ENCODE measurements around the gene PRLR.

Gene PRLR

DNA sequence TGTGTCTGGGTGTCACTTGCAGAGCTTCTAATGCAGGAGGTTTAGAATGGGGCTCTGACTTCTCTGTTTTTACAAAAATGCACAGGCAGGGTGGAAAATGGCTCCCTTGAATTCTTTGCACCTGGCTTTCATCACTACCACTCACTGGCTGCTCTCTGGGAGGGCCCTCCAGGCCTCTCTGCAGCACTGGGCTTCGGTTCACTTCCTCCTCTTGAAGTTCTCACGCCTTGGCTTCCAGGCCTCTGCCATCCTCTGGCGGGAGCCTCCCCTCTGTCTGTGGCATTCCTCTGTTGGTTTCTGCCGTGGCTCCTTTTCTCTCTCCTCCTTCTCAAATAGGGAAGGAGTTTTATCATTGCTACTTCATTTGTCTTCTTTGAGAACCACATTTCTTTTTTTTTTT is 2.8 kb upstream of the PRLR start:
- DNase-seq: no peak

DNA sequence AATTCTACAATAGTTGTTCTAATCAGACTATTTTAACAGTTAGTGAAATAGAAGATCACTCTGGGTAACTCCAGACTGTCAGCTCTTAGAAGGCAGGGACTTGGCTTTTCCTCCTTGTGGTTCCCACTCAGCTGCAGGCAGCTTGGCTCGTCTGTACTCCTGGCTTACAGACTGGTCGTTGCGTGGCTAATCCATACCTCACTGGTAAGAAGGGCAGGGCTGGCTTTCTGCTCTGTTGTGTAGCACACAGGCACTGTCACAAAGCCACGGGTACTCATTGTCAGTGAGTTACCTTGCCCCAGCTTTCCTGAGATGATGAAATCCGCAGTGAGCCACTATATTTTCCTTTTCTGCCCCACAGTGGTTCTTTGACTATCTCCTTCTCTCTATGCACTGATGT is 1.8 kb upstream of the PRLR start:
- no peak for DNase-seq

DNA sequence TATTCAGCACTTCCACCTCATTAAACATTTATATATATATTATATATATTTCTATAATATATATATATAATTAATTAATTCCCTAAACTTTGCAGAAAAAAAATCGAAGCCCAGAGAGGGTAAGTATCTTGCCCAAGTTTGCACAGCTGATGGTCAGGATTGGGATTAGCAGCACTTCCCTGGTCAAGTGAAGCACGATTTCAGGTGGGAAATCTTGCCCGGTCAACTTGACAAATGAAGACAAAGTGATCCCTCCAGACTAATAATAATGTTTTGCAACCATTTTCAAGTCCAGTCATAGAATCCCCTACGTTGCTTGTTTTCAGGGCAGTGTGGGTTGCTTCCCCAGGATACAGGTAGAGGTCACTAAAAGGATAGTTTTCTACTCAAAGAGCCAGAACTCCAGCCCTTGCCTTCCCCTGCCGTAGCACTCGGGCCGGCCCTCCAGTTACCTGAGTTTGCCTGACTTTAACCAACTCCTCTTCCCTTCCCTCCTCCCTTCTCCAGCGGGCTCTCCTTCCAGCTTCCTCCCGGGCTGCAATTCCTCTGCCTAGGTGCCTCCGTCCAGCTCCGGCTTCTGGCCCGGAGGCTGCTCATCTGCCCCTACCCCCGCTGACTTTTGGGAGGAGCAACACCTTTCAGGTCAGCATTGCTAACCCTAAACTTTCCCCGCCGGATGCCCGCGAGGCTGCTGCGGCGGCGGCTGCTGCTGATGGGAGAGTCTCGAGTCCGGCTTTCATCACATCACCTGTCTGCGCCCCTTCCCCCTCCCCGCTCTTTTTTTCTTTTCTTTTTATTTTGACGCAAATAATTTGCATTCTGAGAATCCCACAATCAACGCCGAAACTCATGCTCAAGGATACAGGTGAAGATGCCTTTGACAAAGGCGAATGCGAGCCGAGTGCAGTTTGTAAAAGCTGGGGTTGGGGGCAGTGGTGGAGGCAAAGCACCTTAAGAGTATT is 930 bp downstream of the PRLR start:
- no peak for DNase-seq

DNA sequence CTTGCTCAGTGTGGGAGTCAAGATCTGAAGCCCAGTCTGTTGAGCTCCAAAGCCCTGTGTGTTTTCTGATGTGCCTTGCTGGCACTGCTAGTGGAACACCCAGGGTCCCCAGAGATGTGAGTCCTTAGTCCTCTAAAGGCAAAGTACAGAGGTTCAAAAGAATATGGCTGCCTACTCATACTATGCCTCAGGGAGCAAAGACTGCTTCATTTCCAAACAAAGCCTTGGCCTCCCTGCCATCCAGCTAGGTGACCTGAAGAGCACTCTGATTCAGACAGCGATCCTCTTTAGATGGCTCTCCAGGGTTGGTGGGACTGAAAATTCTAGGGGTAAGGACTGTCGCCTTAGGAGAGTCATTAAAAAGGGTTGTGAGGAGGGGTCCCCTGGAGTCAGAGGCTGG is 2.0 kb downstream of the PRLR start:
- no peak for DNase-seq

DNA sequence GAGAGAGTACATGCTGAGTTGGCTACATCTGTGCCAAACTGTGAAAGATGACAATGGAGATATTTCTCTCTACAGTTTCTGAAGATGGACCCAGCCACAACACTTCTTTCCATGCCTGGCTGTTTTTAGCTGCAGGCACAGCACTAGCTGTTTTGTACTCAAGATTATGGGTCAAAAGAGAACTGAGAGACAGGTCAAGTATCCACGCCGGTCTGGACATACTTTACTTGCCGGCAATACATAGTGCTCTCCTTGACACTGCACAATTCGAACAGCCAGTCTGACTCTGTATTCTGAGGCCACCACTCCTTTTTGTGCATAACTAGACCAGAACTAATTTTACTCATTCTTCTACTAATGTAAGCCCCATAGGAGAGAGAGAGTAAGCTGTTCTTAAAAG is 2.6 kb downstream of the PRLR start:
- no peak for DNase-seq

DNA sequence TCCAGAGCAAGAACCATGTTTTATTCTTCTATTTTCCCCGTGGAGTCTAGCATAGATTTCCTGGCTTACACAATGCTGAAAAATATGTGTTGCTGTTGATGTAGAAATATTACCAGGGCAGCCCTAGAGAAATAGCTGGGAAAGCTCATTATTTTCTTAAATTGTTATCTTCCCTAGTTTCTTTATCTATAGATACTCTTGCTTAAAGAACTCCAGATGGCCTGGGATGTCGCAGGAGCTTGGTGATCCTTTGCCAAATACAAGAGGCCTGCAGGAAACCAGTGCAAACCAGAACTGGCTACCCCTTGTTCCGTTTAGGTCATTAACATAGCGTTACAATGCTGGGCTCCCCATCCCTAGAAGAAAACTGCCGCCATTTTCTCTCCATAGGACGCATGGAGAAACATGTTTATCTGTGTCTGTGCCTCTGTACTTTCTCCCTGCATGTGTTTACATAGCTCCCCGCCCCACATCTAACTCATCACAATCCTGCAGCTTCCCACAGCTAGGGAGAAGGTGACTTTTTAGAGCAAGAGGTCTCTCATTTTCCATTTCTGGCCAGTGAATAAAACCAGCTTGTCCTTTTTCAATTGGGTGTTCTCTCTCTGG is 6.4 kb downstream of the PRLR start:
- no peak for DNase-seq

DNA sequence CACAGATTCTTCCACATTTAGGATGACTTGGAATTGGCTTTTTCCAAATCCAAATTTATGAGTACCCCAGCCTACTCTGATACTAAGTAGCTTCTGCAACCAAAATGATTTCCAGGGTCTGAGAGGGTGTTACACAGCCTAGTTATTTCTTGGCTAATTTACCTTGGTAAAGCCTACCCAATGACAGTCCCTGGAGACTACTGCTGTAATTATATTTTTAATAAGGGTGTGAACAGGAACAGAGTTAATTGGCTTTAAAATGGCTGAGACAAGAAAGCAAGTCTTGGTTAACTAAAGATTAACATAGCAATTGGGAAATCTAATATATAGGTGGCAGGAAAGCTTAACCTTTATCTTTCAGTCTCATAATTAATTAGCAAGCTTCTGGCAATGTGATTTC is 9.3 kb downstream of the PRLR start:
- no peak for DNase-seq

DNA sequence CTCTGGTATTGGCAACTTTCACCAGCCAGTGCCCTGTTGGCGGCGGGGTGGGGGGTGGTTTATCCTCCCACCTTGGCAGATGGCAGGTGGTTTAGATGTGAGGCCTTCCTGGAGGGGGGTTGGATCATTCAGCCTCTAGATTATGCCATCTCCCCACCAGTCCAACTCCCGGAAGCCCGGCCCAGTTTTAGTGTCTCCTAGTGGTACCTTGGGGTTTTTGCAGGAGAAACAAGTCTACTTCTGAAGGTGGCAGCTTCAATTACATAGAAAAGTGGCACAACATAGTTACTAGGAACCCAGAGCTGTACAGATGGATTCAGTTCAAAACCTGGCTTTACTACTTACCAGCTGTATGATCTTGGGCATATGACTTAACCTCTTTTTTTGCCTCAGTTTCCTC is 11.3 kb downstream of the PRLR start:
- no peak for DNase-seq

DNA sequence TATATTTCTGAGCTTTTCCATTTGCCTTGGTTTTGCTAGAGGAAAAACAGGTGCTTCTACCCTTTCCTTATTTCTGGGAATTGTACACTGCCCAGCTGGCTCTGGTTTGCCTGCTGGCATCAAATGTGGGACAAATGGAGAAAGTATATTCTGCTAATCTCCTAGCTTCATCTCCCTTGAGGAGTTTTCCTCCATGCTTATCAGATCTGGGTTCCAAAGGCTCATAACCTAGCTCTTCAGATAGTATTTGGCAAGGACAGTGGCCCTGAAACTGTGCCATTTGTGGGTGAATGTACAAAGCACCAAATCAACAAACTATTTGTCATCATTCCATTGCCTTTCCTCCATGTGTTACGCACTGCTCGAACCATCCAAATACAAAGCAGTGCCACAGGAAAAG is 16.2 kb downstream of the PRLR start:
- no peak for DNase-seq

DNA sequence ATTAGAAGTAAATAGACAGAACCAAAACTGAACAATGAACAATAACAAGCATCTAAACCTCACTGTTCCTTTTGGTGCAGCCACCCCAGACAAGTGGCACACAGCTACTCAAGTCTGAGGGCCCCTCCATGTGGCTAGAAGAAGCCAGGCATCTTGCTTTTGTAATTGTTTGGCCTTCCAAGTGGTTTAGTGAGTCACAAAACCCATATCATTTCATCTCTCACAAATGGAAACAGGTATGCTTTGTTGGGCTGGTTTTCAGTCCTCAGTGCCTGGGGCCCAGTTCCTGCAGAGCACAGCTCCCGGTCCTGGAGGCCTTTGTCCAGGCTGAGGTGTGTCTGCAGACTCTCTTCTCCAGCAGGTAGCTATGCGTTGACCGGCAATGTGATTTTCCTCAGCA is 16.7 kb downstream of the PRLR start:
- DNase-seq: no peak

DNA sequence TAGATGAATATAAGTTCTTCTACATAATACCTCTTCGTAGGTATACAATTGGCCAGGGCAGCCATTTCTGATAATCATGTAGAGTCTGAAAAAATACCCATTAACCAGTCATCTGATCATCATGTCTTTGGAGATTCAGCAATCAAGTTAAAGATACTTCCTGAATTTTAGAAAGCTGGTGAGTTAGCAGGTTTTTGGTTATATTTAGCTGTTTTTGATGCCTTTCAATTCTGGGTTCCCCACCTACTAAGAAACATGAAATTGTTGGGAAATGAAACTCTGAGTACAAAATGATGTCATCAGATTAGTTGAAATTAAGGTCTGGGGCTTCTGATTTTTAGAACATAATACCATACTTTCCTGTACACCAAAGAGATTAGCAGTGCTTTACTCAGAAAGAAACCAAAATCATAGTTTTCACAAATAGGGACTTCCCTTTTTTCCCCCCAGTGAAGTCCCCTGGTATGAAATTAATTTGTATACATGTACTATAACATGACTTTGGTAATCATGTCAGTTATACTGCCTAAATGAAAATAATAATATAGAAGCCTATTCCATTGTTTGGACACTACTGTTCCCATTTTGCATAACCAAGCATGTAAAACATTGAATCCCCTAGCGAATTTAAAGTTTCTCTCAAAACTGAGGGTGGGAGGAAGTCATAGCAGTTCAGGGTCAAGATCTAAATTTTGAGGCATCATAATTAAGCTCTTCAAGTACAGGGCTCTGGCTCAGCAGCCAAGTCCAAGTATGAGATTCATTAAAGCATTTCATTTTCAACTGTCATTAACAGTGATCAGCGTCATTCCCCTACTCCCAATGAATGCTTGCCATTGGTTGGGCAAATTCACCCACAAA is 17.9 kb downstream of the PRLR start:
- DNase-seq: no peak

DNA sequence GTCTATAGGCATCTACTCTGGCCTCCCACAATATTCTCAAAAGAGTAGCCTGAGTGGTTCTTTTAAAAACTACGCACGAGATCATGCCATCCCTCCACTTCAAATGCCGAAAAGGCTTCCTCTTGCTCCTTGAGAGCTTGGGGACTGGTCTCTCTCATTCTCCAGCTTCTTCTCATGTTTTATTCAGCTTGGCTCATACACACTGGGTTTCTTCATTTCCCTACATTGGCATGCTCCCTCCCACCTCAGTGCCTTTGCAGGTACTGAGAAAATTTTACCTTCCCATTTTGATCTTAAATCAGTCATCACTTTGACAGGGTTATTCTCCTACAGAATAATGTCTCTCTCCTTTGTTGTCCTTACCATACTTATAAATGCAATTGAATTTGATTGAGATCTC is 20.4 kb downstream of the PRLR start:
- DNase-seq: no peak

DNA sequence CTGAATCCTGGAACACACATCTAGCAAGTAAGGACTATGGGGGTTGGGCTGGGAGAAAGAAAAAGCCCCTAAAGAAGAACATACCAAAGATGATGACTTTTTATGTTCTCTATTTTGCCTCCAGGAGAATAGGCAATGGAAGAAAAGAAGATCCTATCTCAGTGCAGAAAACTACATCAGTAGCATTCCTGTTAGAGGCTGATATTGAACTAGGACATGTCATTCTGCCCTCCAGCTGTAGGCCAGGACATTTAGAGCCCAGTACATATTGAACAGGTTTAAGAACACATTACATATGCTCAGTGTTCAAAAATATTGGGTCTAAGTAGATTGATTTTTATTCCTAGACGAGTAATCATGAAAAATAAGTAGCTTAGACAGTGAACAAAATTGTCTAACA is 24.7 kb downstream of the PRLR start:
- no peak for DNase-seq

DNA sequence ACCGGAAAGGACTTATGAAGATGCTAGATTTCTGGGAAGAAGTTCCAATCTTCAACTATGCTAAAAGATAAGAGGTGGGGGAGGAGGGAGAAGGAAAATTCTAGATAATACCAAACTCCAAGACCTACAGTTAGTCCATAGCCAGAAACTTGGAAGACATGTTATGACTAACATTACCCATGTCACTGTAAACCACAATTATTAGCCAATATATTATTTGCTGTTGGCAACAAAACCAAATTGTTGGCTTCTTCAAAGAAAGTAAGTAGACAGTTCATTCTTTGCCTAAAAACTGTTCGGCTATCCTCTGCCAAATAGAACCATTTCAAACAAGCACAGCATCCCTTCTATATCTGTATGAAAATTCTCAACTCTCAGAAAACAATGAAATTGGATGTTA is 25.1 kb downstream of the PRLR start:
- no peak for DNase-seq

DNA sequence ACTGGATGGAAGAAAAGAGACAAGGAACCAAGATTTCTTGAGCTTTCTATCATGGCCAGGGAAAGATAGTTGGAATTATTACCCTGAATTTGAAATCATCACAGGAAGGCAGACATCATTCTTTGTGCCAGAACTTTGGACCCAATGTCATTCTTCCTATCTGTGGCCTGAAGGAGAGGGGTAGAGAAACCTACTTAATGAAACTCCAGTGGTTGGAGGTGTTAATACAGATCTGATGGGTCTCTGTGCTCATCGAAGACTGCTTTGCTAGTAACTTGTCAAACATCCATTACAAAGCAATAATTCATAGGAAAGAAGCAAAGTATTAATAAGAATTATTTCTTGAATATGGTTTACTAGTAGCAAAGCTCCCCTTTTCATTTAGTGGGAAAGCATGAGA is 26.9 kb downstream of the PRLR start:
- no peak for DNase-seq

DNA sequence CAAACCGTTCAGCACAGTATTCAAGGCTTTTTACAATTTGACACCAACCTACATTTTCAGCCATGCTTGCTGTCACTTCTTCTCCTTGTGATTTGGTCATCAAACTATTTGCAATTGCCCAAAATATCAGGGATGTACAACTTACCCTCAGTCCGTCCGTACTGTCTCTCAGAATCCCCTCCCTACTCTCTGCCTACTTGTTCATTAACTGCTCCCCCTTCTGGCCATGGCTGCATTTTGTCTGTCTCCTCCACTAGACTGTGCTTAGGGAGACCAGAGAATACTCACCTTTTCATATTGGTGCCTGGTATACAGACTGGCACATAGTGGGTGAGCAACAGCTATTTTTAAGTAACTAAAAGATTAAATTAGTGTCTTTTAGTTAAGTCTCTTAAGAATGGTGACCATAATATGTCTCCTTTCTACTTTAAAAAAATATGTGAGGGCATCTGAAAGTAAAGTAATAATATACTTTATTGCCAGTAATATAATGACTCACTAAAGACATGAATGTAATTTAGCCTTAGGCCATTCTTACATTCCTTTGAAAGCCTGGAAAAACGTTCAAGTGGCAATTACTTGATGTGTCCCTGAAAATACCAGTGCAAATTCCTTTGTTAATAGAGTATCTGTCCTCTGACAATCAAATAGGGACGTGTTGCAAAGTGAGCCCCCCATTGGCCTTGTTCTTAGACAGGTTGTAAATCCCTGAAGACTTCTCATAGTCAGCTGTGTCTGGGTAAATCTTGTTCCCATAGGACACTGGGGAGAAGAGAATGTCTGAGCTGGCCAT is 27.8 kb downstream of the PRLR start:
- DNase-seq: no peak

DNA sequence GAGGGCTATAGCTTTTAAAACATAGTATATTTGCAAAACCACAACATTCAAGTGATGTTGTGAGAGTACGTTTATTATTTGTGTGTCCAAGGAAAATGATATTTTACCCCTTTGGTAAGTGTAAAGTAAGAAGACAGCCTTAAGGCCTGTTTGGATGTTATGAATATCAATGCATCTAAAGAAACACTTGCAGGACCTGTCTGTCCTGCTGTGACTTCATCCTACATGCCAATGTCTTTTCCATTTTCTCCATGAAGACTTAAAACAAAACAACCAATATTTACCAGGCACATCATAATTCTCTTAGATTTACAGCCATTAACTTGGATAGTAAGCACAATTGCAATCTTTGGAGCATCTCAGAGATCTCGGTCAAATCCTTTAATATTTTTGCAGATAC is 29.0 kb downstream of the PRLR start:
- no peak for DNase-seq

DNA sequence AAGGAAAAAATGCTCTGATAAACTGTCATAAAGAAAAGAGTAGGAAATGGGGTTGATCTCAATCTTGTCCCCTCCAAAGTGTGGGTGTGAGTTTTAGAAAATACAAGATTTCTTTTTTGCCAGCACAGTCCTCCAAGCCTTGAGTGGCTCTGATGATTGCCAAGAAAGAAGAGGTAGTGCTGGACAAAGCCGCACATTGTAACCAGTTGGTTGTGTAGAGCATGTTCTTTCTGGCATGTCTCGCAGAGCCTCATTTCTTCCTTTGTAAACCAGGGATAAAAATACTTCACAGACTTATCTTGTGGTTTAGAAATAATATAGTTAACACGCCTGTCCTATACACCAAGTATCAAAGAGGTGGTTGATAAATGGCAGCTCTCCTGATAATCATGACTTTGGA is 30.4 kb downstream of the PRLR start:
- DNase-seq: no peak

DNA sequence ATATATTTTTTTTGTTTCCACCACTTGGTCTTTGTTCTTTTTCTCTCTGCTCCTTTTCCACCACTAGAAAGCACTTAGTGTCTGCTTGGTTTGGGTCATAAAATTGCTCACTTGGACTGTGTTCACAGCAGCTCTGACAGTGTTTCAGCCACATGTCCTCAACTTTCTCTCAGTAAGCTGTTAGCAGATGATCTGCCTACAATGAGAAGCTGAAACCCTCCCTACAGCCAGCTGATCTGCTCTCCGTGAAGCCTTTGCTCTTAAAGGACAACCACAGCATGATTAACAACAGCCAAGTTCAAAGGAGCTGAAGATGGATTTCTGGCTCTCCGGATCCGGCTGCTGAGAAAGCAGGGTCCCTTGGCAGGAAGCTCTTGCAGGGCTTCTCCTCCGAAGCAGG is 31.6 kb downstream of the PRLR start:
- DNase-seq: no peak

DNA sequence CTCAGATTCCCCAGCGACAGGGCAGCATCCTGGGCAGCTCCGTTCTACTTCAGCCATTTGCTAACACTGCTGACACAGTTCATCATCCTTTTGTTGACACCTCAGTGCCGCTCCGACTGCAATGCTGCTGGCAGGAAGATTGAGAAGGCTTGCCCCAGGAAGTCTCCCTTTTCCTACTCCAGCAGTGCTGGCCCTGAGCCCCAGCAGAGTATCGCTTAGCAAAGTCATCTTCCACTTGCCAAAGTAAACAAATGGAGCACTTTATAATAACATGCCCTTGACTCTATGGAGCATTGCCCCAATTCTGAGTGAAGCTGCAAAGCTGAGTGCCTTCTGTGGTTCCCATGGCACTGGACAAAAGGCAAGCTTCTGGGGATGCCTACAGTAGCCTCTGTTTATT is 32.2 kb downstream of the PRLR start:
- DNase-seq: no peak

DNA sequence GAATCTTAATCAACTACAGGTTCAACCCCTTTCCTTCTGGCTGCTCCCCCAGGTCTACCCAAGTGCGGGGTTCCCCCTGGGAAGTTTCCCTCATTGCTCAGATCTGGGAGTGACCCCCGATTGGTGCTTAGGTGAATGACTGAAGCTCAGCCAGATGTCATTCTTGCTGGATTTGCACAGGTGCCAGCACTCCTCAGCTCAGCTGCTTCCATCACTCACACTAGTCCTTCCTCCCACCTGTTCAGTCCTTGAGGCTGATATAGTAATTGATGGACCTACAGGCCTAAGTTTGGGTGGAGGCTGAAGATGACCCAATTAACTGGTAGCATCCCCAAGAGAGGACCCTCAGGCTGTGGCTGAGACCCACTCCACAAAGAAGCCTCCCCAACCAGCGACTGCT is 32.9 kb downstream of the PRLR start:
- DNase-seq: no peak

DNA sequence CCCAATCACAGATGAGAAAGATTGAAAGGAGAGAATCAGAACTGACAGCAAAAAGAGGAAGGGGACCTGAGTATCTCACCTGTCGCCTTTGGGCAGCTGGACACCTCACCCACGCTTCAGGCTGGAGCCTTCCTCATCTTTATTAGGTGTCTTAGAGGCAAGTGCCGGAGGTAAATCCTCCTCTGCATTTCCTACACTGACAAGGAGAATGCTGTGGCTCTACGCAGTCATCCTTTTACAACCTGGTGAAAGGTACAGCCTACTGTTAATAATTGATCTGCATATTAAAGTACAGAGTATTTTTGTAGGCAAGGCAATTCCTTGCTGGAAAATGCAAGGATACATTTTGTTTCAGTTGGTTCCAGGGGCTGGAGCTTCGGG is 34.8 kb downstream of the PRLR start:
- no peak for DNase-seq
